Bronchial epithelial cell (primary cell): ENCODE data around the gene SETD4. TPM values are rescaled to one million over a fixed set of nuclear protein-coding genes. Genes with fewer than 3 reads are reported as not detected.

Source experiments
- DNase-seq: peaks from one replicate; pipeline ENCODE4 v3.0.0-alpha.2; 2010; ENCODE audit warnings: low read depth
- FAIRE-seq: peaks from 2 replicates; lab custom pipeline; 2011; peaks lifted over from hg19 to GRCh38; lab: Jason Lieb, UNC
- H3K27me3 ChIP-seq: 2 replicates; pipeline ENCODE4 v1.5.1; 2011; ENCODE audit warnings: low read length; ENCODE audit not compliant: control insufficient read depth, insufficient read depth
- H3K36me3 ChIP-seq: 2 replicates; pipeline ENCODE4 v1.5.1; 2011; ENCODE audit warnings: low read length; ENCODE audit not compliant: control insufficient read depth, insufficient read depth
- H3K4me3 ChIP-seq: 2 replicates; pipeline ENCODE4 v1.5.1; 2011; ENCODE audit warnings: mild to moderate bottlenecking, low read depth, low read length, control low read depth
- total RNA-seq: library from RNA; depleted of rRNA; stranded (reverse); fragments of >200 nt; gene quantifications from 2 replicates; pipeline ENCODE4 v1.2.1, GENCODE V29; 2014
- TF ChIP-seq, protein P1 (sequence below): IDR thresholded peaks from 2 replicates; pipeline ENCODE4 v1.5.1; 2011; ENCODE audit warnings: mild to moderate bottlenecking, moderate library complexity, low read length, control low read depth, inconsistent platforms; ENCODE audit not compliant: insufficient read depth, severe bottlenecking

SETD4 gene
- total RNA-seq, 1 donor from 2014 or later = 16.6 TPM

DNA sequence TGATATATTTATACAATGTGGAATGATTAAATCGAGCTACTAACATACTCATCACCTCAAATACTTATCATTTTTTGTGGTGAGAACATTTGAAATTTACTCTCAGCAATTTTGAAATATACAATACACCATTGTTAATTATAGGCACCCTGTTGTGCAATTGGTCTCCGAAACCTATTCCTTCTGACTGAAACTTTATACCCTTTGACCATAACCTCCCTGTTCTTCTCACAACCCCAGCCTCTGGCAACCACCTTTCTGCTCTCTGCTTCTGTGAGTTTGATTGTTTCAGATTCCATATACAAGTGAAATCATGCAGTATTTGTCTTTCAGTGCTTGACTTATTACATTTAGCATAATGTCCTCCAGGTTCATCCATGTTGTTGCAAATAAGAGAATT, 49.5 kb downstream of the SETD4 start:
- TF ChIP-seq, protein P1, sequence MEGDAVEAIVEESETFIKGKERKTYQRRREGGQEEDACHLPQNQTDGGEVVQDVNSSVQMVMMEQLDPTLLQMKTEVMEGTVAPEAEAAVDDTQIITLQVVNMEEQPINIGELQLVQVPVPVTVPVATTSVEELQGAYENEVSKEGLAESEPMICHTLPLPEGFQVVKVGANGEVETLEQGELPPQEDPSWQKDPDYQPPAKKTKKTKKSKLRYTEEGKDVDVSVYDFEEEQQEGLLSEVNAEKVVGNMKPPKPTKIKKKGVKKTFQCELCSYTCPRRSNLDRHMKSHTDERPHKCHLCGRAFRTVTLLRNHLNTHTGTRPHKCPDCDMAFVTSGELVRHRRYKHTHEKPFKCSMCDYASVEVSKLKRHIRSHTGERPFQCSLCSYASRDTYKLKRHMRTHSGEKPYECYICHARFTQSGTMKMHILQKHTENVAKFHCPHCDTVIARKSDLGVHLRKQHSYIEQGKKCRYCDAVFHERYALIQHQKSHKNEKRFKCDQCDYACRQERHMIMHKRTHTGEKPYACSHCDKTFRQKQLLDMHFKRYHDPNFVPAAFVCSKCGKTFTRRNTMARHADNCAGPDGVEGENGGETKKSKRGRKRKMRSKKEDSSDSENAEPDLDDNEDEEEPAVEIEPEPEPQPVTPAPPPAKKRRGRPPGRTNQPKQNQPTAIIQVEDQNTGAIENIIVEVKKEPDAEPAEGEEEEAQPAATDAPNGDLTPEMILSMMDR = no peak
- no peaks in the 10 kb centered on the region for H3K36me3 ChIP-seq
- DNase-seq (no peak), FAIRE-seq (no peak)
- H3K27me3 ChIP-seq = no peaks in the 10 kb centered on the region
- no peak overlapping the region for H3K4me3 ChIP-seq

DNA sequence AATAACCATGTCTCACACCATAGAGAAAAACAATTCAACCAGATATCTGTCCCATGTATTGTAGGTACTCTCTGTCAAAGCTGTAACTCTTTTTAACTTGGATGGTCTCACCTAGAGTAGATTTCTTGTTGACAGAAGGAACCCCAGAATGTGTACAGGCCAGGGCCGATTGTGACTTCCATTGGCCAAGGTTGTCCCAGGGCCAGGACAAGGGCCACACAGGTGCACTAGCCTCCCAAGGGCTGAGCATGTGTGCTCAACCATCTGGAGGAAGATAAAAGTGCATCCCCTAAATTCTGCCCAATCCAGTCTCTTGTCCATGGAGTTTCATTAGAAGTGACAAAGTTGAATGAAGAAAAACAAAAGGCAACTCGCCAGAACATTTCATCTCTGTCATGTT, 51.8 kb downstream of the SETD4 start:
- Histone ChIP-seq H3K27me3 (no peaks in the 10 kb centered on the region), H3K36me3 (no peaks in the 10 kb centered on the region)
- FAIRE-seq = no peak

DNA sequence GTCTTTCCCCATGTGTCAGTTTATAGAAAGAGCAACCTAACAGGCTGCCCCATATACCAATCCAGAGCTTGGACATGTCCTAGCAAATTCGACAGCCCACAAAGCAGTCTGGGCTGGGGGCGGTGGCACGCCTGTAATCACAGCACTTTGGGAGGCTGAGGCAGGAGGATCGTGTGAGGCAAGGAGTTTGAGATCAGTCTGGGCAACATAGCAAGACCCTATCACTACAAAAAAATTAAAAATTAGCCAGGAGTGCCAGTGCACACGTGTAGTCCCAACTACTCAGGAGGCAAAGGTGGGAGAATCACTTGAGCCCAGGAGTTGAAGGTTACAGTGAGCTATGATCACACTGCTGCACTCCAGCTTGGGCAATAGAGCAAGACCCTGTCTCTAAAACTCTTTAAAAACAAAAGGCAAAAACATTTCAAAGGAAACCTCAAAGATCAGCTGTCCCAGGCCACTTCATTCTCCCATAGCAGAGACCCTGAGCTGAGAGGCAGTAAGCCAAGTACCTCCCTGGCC, 54.4 kb downstream of the SETD4 start:
- H3K4me3 ChIP-seq = no peak overlapping the region
- peaks cover 4% of the 10 kb centered on the region for H3K27me3 ChIP-seq
- TF ChIP-seq, protein P1 = no peak
- H3K36me3 ChIP-seq = no peaks in the 10 kb centered on the region
- DNase-seq (no peak), FAIRE-seq (no peak)

More for the DNA sequence above, 51.8 kb downstream of the SETD4 start:
- H3K4me3 ChIP-seq = no peak overlapping the region
- TF ChIP-seq, protein P1 = no peak
- DNase-seq = no peak

DNA sequence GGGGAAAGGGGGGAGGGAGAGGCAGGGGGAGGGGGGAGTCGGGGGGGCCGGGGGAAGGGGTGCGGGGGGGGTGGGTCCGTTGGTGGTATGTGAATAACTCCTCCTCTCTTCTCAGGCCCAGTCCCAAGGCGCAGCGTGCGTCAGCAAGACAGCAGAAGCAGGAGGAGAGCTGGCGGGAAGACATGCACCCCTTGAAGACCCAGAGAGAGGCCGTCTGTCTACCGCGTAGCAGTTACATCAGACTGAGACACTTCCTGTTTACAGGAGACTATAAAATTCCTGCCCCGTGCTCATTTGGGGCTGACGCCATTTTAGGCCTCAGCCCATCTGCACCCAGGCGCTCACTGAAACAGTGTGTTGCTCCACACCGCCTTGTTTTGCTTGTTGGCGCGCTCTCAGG, 55.3 kb downstream of the SETD4 start:
- no peak overlapping the region for H3K4me3 ChIP-seq
- TF ChIP-seq, protein P1 = no peak
- FAIRE-seq (no peak), DNase-seq (no peak)
- no peaks in the 10 kb centered on the region for H3K36me3 ChIP-seq
- peaks cover 7% of the 10 kb centered on the region for H3K27me3 ChIP-seq

DNA sequence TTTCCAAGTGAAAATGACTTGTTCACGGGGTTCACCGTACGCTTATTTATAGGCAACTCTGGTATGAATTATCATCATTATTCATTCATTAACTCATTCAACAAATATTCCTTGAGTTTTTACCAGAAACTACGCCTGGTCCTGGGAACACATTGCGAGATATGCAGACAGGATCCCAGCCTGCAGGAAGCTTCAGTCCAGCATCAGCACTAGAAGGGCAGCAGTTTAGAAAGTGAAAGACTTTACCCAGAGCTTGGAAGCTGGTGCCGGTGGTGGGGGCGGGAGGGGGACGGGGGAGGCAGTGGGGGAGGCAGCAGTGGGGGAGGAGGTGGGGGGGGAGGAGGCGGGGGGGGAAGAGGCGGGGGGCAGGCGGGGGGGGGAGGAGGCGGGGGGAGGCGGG, 55.9 kb downstream of the SETD4 start:
- no peak for DNase-seq
- Histone ChIP-seq H3K4me3 (no peak overlapping the region), H3K27me3 (peaks cover 7% of the 10 kb centered on the region), H3K36me3 (no peaks in the 10 kb centered on the region)
- TF ChIP-seq, protein P1 = no peak
- FAIRE-seq = no peak

DNA sequence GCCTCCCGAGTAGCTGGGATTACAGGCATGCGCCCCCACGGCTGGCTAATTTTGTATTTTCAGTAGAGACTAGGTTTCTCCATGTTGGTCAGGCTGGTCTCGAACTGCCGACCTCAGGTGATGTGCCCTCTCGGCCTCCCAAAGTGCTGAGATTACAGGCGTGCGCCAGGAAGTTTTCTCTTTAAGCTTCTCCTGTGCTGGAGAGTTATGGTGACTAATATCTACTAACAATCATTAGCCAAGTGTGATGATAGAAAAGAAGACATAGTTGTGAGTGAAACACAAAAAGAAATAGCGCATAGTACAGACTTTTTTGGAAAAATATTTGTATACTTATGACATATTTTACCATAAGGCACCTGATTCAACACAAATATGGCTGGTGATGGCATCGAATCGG, 56.5 kb downstream of the SETD4 start:
- DNase-seq (no peak), FAIRE-seq (no peak)
- peaks cover 7% of the 10 kb centered on the region for H3K27me3 ChIP-seq
- TF ChIP-seq, protein P1 = no peak
- no peak overlapping the region for H3K4me3 ChIP-seq
- H3K36me3 ChIP-seq = no peaks in the 10 kb centered on the region
